Measurements from ENCODE around the gene RASA3.
"Not testable (repeated sequence)": the region's sequence is repeated elsewhere in the genome, so short reads cannot be mapped to it uniquely, and the experiment has no call there.

The RASA3 gene

GRCh38 chr13:114132419-114133121 is at the start of gene RASA3:
RASA3 (minus strand) TSS chr13:114132623; CDS start chr13:114132489, 134 bp downstream.
- no peak for DNase-seq (ENCODE audit: low read depth)

- no peak for DNase-seq (ENCODE audit: low read depth)
Observed at GRCh38 chr13:114179087-114179658, 46.8 kb upstream of the RASA3 start, which contains the start of gene CFAP97D2. CFAP97D2 (plus strand) TSS chr13:114179257; CDS start chr13:114179331, 74 bp downstream.

GRCh38 chr13:114177245-114178010 is 45.0 kb upstream of the RASA3 start:
- DNase-seq (ENCODE audit: low read depth): no peak

GRCh38 chr13:114176359-114176902 is 44.0 kb upstream of the RASA3 start:
- DNase-seq (ENCODE audit: low read depth): not testable (repeated sequence)

GRCh38 chr13:114174529-114174961 is 42.1 kb upstream of the RASA3 start:
- DNase-seq (ENCODE audit: low read depth): no peak

- DNase-seq (ENCODE audit: low read depth): no peak
Observed at GRCh38 chr13:114173745-114174144, 41.3 kb upstream of the RASA3 start.

- no peak for DNase-seq (ENCODE audit: low read depth)
Observed at GRCh38 chr13:114173272-114173671, 40.8 kb upstream of the RASA3 start.

GRCh38 chr13:114167885-114168284 is 35.5 kb upstream of the RASA3 start:
- DNase-seq (ENCODE audit: low read depth): no peak

GRCh38 chr13:114167426-114167825 is 35.0 kb upstream of the RASA3 start:
- DNase-seq (ENCODE audit: low read depth): no peak

GRCh38 chr13:114166381-114167131 is 34.1 kb upstream of the RASA3 start:
- DNase-seq (ENCODE audit: low read depth): no peak

GRCh38 chr13:114164681-114165429 is 32.4 kb upstream of the RASA3 start:
- DNase-seq (ENCODE audit: low read depth): no peak

- no peak for DNase-seq (ENCODE audit: low read depth)
Observed at GRCh38 chr13:114164053-114164452, 31.6 kb upstream of the RASA3 start.

- no peak for DNase-seq (ENCODE audit: low read depth)
Observed at GRCh38 chr13:114162533-114162922, 30.1 kb upstream of the RASA3 start.

GRCh38 chr13:114161644-114162532 is 29.5 kb upstream of the RASA3 start:
- no peak for DNase-seq (ENCODE audit: low read depth)

- no peak for DNase-seq (ENCODE audit: low read depth)
Observed at GRCh38 chr13:114161028-114161556, 28.7 kb upstream of the RASA3 start.

GRCh38 chr13:114158869-114159666 is 26.6 kb upstream of the RASA3 start:
- DNase-seq (ENCODE audit: low read depth): not testable (repeated sequence)

GRCh38 chr13:114157869-114158495 is 25.6 kb upstream of the RASA3 start:
- no peak for DNase-seq (ENCODE audit: low read depth)

All from stimulated activated CD8-positive, alpha-beta memory T cell treated with anti-CD3 and anti-CD28 coated beads, Interleukin-15, amount 100 ng/mL, for 24 hours (primary cell).